GM19239 (cell line): ENCODE data around the gene TBL1XR1.
A peak's percentile ranks its signal among the peaks of the same experiment; 100 is the strongest.
"Not testable (repeated sequence)": the region's sequence is repeated elsewhere in the genome, so short reads cannot be mapped to it uniquely, and the experiment has no call there.

Experiments used
- DNase-seq: peaks from one replicate; pipeline ENCODE4 v3.0.0; 2011; ENCODE audit warnings: low spot score; ENCODE audit not compliant: insufficient read length
- FAIRE-seq: peaks from 2 replicates; lab custom pipeline; 2011; peaks lifted over from hg19 to GRCh38; lab: Jason Lieb, UNC

The TBL1XR1 gene

GRCh38 chr3:177146646-177147045 is 50.6 kb downstream of the TBL1XR1 start:
- DNase-seq (no peak), FAIRE-seq (no peak)

- FAIRE-seq (no peak), DNase-seq (no peak)
Measured at GRCh38 chr3:177145954-177146353, 51.3 kb downstream of the TBL1XR1 start.

GRCh38 chr3:177145381-177145780 is 51.9 kb downstream of the TBL1XR1 start:
- FAIRE-seq: no peak
- DNase-seq: no peak

- FAIRE-seq: peak; percentile 68
Measured at GRCh38 chr3:177144922-177145321, 52.4 kb downstream of the TBL1XR1 start.

GRCh38 chr3:177141899-177142646 is 55.2 kb downstream of the TBL1XR1 start:
- DNase-seq (no peak), FAIRE-seq (peak; percentile 8)

More at GRCh38 chr3:177144922-177145321, 52.4 kb downstream of the TBL1XR1 start:
- no peak for DNase-seq

- DNase-seq (no peak), FAIRE-seq (no peak)
Measured at GRCh38 chr3:177141471-177141870, 55.8 kb downstream of the TBL1XR1 start.

- FAIRE-seq, DNase-seq: not testable (repeated sequence)
Measured at GRCh38 chr3:177139220-177139619, 58.1 kb downstream of the TBL1XR1 start.

GRCh38 chr3:177137774-177138705 is 59.2 kb downstream of the TBL1XR1 start:
- FAIRE-seq: no peak

GRCh38 chr3:177136741-177137140 is 60.5 kb downstream of the TBL1XR1 start:
- no peak for FAIRE-seq

More at GRCh38 chr3:177137774-177138705, 59.2 kb downstream of the TBL1XR1 start:
- no peak for DNase-seq

GRCh38 chr3:177135841-177136492 is 61.3 kb downstream of the TBL1XR1 start:
- FAIRE-seq: no peak
- DNase-seq: no peak

More at GRCh38 chr3:177136741-177137140, 60.5 kb downstream of the TBL1XR1 start:
- DNase-seq: no peak

GRCh38 chr3:177134816-177135210 is 62.5 kb downstream of the TBL1XR1 start:
- DNase-seq (no peak), FAIRE-seq (no peak)

GRCh38 chr3:177133860-177134815 is 63.1 kb downstream of the TBL1XR1 start:
- DNase-seq: no peak
- FAIRE-seq: no peak

- no peak for FAIRE-seq
- no peak for DNase-seq
Measured at GRCh38 chr3:177131927-177132636, 65.2 kb downstream of the TBL1XR1 start.

GRCh38 chr3:177127008-177127407 is 70.3 kb downstream of the TBL1XR1 start:
- no peak for DNase-seq
- FAIRE-seq: no peak

GRCh38 chr3:177126015-177126773 is 71.1 kb downstream of the TBL1XR1 start:
- FAIRE-seq (no peak), DNase-seq (no peak)

GRCh38 chr3:177124882-177125281 is 72.4 kb downstream of the TBL1XR1 start:
- DNase-seq: no peak
- no peak for FAIRE-seq

GRCh38 chr3:177123822-177124221 is 73.5 kb downstream of the TBL1XR1 start:
- FAIRE-seq (no peak), DNase-seq (no peak)
